A549 (cell line): ENCODE results near the gene MCM6. TPM values are rescaled to one million over a fixed set of nuclear protein-coding genes. Genes with fewer than 3 reads are reported as not detected.
A peak's percentile ranks its signal among the peaks of the same experiment; 100 is the strongest.

ENCODE experiments used
- ATAC-seq, 2 experiments: fragments of 200-7000 bp in 1 of 2; fragments of >200 bp in 1 of 2; cut with Nextera tagmentation in 1 of 2; cut with Tn5 transposase in 1 of 2; 3 replicates each; pipeline versions ENCODE4 v1.8.0 to v1.9.1; 2018 to 2020; ENCODE audit warnings: mild to moderate bottlenecking in 1 of 2, moderate library complexity in 1 of 2
- CTCF ChIA-PET: fragments of 300-600 bp; sonication (Branson Sonifier 250); formaldehyde crosslinking; extraction: SDS; loops from one replicate; lab custom pipeline; 2021; ENCODE audit warnings: antibody characterized with exemption, inconsistent platforms; lab: Yijun Ruan, JAX
- POLR2A ChIA-PET: fragments of 350-600 bp; formaldehyde crosslinking; extraction: SDS; loops from one replicate; lab custom pipeline; 2021; ENCODE audit warnings: antibody characterized with exemption, inconsistent platforms; lab: Yijun Ruan, JAX
- DNase-seq, 2 experiments: peaks; one replicate each; pipeline versions ENCODE4 v3.0.0 to v3.0.0-alpha.2; 2011 to 2016; ENCODE audit warnings: low read depth in 1 of 2, low spot score in 1 of 2
- FAIRE-seq: peaks from 2 replicates; lab custom pipeline; 2011; peaks lifted over from hg19 to GRCh38; lab: Jason Lieb, UNC
- H3K27ac ChIP-seq, 2 experiments: fragments of >200 bp; sonication (Bioruptor Twin); formaldehyde crosslinking; 3 replicates each; pipeline ENCODE4 v1.5.1; 2016 to 2017
- H3K4me1 ChIP-seq: fragments of >200 bp; sonication (Bioruptor Twin); formaldehyde crosslinking; 3 replicates; pipeline ENCODE4 v1.6.1; 2016
- H3K4me2 ChIP-seq: fragments of >200 bp; sonication (Bioruptor Twin); formaldehyde crosslinking; 3 replicates; pipeline ENCODE4 v1.6.1; 2016
- H3K4me3 ChIP-seq: fragments of >200 bp; sonication (Bioruptor Twin); formaldehyde crosslinking; 3 replicates; pipeline ENCODE4 v1.5.1; 2016
- H3K9me3 ChIP-seq: fragments of >200 bp; sonication (Bioruptor Twin); formaldehyde crosslinking; 3 replicates; pipeline ENCODE4 v1.6.1; 2016
- CEBPB ChIP-seq, 2 experiments: fragments of >200 bp in 1 of 2; sonication (Bioruptor Twin) in 1 of 2; formaldehyde crosslinking in 1 of 2; IDR thresholded peaks; 2 replicates each; pipeline ENCODE4 v1.6.1; 2012 to 2016
- CHD4 ChIP-seq: fragments of 200-600 bp; sonication (generic); IDR thresholded peaks from 2 replicates; pipeline ENCODE4 v1.6.1; 2016; ENCODE audit warnings: antibody characterized with exemption, mild to moderate bottlenecking, borderline replicate concordance
- E2F6 ChIP-seq: IDR thresholded peaks from 2 replicates; pipeline ENCODE4 v1.6.1; 2012; ENCODE audit warnings: low read depth, borderline replicate concordance
- EHF ChIP-seq: fragments of 250-450 bp; sonication (Bioruptor Pico); IDR thresholded peaks from 2 replicates; pipeline ENCODE4 v1.5.0; 2020; ENCODE audit warnings: mild to moderate bottlenecking
- EHMT2 ChIP-seq: fragments of 200-600 bp; sonication (generic); IDR thresholded peaks from 2 replicates; pipeline ENCODE4 v1.6.1; 2016; ENCODE audit warnings: antibody characterized with exemption, low read depth, mild to moderate bottlenecking, moderate library complexity
- FOXS1 ChIP-seq: fragments of 250-450 bp; sonication (Bioruptor Pico); IDR thresholded peaks from 2 replicates; pipeline ENCODE4 v1.5.0; 2020; ENCODE audit warnings: mild to moderate bottlenecking, moderate library complexity
- GATA3 ChIP-seq: IDR thresholded peaks from 2 replicates; pipeline ENCODE4 v1.6.1; 2012; ENCODE audit warnings: borderline replicate concordance
- HDAC2 ChIP-seq: fragments of 200-600 bp; sonication (generic); IDR thresholded peaks from 2 replicates; pipeline ENCODE4 v1.6.1; 2016
- JUN ChIP-seq, 2 experiments: fragments of >200 bp; sonication (Bioruptor Twin); formaldehyde crosslinking; IDR thresholded peaks; 2 replicates in 1 of 2; 3 replicates in 1 of 2; pipeline ENCODE4 v1.6.1; 2016 to 2017
- KDM1A ChIP-seq: fragments of 200-600 bp; sonication (generic); IDR thresholded peaks from 2 replicates; pipeline ENCODE4 v1.6.1; 2016; ENCODE audit warnings: low read depth, mild to moderate bottlenecking
- KDM5A ChIP-seq: fragments of 200-600 bp; sonication (generic); IDR thresholded peaks from 2 replicates; pipeline ENCODE4 v1.6.1; 2016; ENCODE audit warnings: antibody characterized with exemption, mild to moderate bottlenecking
- MAFK ChIP-seq: fragments of 450-650 bp; IDR thresholded peaks from 2 replicates; pipeline ENCODE4 v1.6.1; 2014; ENCODE audit not compliant: partially characterized antibody
- MAX ChIP-seq: IDR thresholded peaks from 2 replicates; pipeline ENCODE4 v1.6.1; 2012
- MAZ ChIP-seq: fragments of 150-350 bp; IDR thresholded peaks from 2 replicates; pipeline ENCODE4 v1.6.1; 2014; ENCODE audit warnings: antibody characterized with exemption, low read depth, low read length, borderline replicate concordance
- MYC ChIP-seq: IDR thresholded peaks from 2 replicates; pipeline ENCODE4 v1.6.1; 2012; ENCODE audit warnings: mild to moderate bottlenecking, inconsistent platforms, low read length, improper control_type of control experiment, borderline replicate concordance
- NPAS2 ChIP-seq: fragments of 250-450 bp; sonication (Bioruptor Pico); IDR thresholded peaks from 2 replicates; pipeline ENCODE4 v1.8.0; 2022; ENCODE audit warnings: mild to moderate bottlenecking, moderate library complexity, borderline replicate concordance
- PHF8 ChIP-seq: fragments of 200-600 bp; sonication (generic); IDR thresholded peaks from 2 replicates; pipeline ENCODE4 v1.6.1; 2016; ENCODE audit warnings: low read depth, mild to moderate bottlenecking, antibody characterized with exemption, moderate library complexity, borderline replicate concordance
- POLR2A ChIP-seq: IDR thresholded peaks from 2 replicates; pipeline ENCODE4 v1.6.1; 2012; ENCODE audit warnings: mild to moderate bottlenecking, low read length
- RARB ChIP-seq: fragments of 250-450 bp; sonication (Bioruptor Pico); IDR thresholded peaks from 2 replicates; pipeline ENCODE4 v1.8.0; 2021; ENCODE audit warnings: mild to moderate bottlenecking, moderate library complexity
- RNF2 ChIP-seq: fragments of 200-600 bp; sonication (generic); IDR thresholded peaks from 2 replicates; pipeline ENCODE4 v1.6.1; 2016; ENCODE audit warnings: low read depth, mild to moderate bottlenecking, antibody characterized with exemption, moderate library complexity, borderline replicate concordance
- SMC3 ChIP-seq: fragments of >200 bp; sonication (Bioruptor Twin); formaldehyde crosslinking; IDR thresholded peaks from 3 replicates; pipeline ENCODE4 v1.6.1; 2018; ENCODE audit warnings: inconsistent platforms
- SREBF2 ChIP-seq: fragments of 450-650 bp; IDR thresholded peaks from 2 replicates; pipeline ENCODE4 v1.6.1; 2014; ENCODE audit warnings: mild to moderate bottlenecking, moderate library complexity
- TFCP2L1 ChIP-seq: fragments of 250-450 bp; sonication (Bioruptor Pico); IDR thresholded peaks from 2 replicates; pipeline ENCODE4 v1.5.0; 2021; ENCODE audit warnings: mild to moderate bottlenecking
- ZFP36 ChIP-seq: fragments of 450-650 bp; IDR thresholded peaks from 2 replicates; pipeline ENCODE4 v1.6.1; 2014; ENCODE audit warnings: borderline replicate concordance; ENCODE audit not compliant: partially characterized antibody
- ZNF302 ChIP-seq: fragments of 250-450 bp; sonication (Bioruptor Pico); IDR thresholded peaks from 2 replicates; pipeline ENCODE4 v1.9.0; 2021; ENCODE audit warnings: inconsistent platforms, mild to moderate bottlenecking, moderate library complexity
- WGBS: methylation state at CpG from one replicate; pipeline ENCODE4 v1.1.6; 2017; ENCODE audit errors: missing lambda C conversion rate; 5-methylcytosine and 5-hydroxymethylcytosine counted together
- polyA minus RNA-seq: library from RNA; depleted of rRNA, polyadenylated mRNA; stranded (reverse); fragments of >200 nt; gene quantifications from 2 replicates; pipeline ENCODE4 v1.2.3, GENCODE V29; 2011; rRNA and poly(A)+ RNA removed
- polyA plus RNA-seq, 4 experiments: library from polyadenylated mRNA; depleted of rRNA in 3 of 4; stranded (reverse); fragments of >200 nt; fragmentation: RNase III in 1 of 4; extraction: RNeasy Plus Mini Kit Qiagen cat#74134 plus additional on column Dnase treatment in 1 of 4; gene quantifications; 2 replicates in 3 of 4; 3 replicates in 1 of 4; pipeline ENCODE4 v1.2.3, GENCODE V29; 2011 to 2017
- TF ChIP-seq, protein P1 (sequence below): IDR thresholded peaks from 2 replicates; pipeline ENCODE4 v1.6.1; 2012
- TF ChIP-seq, protein P2 (sequence below): fragments of >200 bp; sonication (Bioruptor Twin); formaldehyde crosslinking; IDR thresholded peaks from 2 replicates; pipeline ENCODE4 v1.6.1; 2016

Gene MCM6
- polyA plus RNA-seq (2011; rRNA removed) (53.9 and 59.6 TPM in 2 replicates), polyA plus RNA-seq (2017; fragmentation: RNase III; extraction: RNeasy Plus Mini Kit Qiagen cat#74134 plus additional on column Dnase treatment) (61.4 to 65.8 TPM (median 63.9 TPM) in 3 replicates), polyA minus RNA-seq (44.3 and 44.7 TPM in 2 replicates)
- 36.0 and 37.3 TPM in 2 replicates for polyA plus RNA-seq (2012; cell fraction: cytosol; rRNA removed)
- polyA plus RNA-seq (2012; cell fraction: nucleus; rRNA removed): 22.6 and 34.9 TPM in 2 replicates

DNA sequence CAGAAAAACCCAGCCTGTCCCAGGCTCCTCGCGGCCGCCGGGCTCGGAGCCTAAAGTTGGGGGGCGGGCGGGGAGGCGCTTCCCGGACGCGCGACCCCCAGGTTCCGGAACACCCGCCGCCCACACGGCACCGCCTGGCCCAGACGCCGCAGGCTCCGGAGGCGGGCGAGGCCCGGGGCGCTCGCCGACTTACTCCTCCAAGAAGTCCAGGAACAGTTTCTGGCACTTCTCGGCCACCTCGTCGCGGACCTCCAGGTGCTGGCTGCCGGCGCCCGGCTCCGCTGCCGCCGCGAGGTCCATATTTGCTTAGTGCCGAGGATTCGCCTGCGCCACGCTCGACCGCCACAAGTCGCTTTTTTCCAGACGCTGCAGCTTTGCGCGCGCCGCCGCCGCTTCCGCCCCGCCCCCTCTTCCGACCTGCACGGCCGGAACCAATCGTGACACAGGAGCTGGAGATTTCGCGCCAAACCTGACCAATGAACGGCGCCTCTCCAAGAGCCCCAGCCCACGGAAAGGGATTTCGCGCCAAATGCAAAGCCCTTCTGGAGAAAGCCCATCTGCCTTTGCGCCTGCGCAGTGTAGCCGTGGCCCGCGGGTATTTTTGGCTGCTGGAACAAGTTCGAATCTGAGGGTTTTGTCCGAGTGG lies at the start of gene MCM6:
MCM6 (minus strand) TSS at position 378 of the 646 bp plus-strand sequence; CDS start at position 300, 78 bp downstream.
- H3K9me3 ChIP-seq: no peaks in the 10 kb centered on the region
- 0% methylated on average over 23 of the region's 71 CpGs for WGBS
- H3K4me2 ChIP-seq: peak within 1 kb of the TSS; percentile 95
- H3K4me3 ChIP-seq: peak within 1 kb of the TSS; percentile 86
- peak within 1 kb of the TSS; percentile 80 to 91 for H3K27ac ChIP-seq
- ChIA-PET POLR2A (interaction anchor here (0.6 to 1.0 kb wide), 5 partner anchors 10 to 133 kb away, joined by 3 to 5 read pairs (median 3); partner anchors contain the start of gene DARS1), CTCF (interaction anchor here (0.6 to 0.9 kb wide), 2 partner anchors 10 to 887 kb away, joined by 3 read pairs; no protein-coding TSS in a partner anchor)
- DNase-seq (peak; percentile 96 to 99), FAIRE-seq (no peak), ATAC-seq (peak; percentile 95 to 97)
- TF ChIP-seq MAX (peak; percentile 96), PHF8 (peak; percentile 77), GATA3 (peak; percentile 28; the same call in 1 of the 2 replicates), E2F6 (peak; percentile 97), MAFK (peak; percentile 20), RNF2 (no peak), RARB (CRISPR knock-in tag) (no peak), POLR2A (peak; percentile 23; the same call in 1 of the 2 replicates), CEBPB (IDR thresholded peaks at IDR 0.05) (no peak), JUN (IDR thresholded peaks at IDR 0.05) (peak in 1 of 2 experiments; percentile 69; a peak in 3 of 5 replicates)
- TF ChIP-seq, protein P1, sequence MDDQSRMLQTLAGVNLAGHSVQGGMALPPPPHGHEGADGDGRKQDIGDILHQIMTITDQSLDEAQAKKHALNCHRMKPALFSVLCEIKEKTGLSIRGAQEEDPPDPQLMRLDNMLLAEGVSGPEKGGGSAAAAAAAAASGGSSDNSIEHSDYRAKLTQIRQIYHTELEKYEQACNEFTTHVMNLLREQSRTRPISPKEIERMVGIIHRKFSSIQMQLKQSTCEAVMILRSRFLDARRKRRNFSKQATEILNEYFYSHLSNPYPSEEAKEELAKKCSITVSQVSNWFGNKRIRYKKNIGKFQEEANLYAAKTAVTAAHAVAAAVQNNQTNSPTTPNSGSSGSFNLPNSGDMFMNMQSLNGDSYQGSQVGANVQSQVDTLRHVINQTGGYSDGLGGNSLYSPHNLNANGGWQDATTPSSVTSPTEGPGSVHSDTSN: 0 out of 2 replicates have a peak, but pooled peaks have one; percentile 28
- peaks cover 11% of the 10 kb centered on the region; the same call in 2 of the 3 replicates for H3K4me1 ChIP-seq

GRCh38 chr2:135925571-135925970 lies 49.3 kb upstream of the MCM6 start:
- no peak for ATAC-seq
- WGBS: 81% methylated on average over 2 of the region's 2 CpGs
- H3K27ac ChIP-seq: no peak overlapping the region
- no peak overlapping the region for H3K4me2 ChIP-seq
- no peak for FAIRE-seq
- H3K4me3 ChIP-seq: no peak overlapping the region
- DNase-seq: no peak
- no peaks in the 10 kb centered on the region for H3K4me1 ChIP-seq
- ChIA-PET CTCF (interaction anchor here (1.0 kb wide), 1 partner anchor 8 kb away, joined by 5 read pairs; no protein-coding TSS in a partner anchor), POLR2A (interaction anchor here (0.8 kb wide), 1 partner anchor 12 kb away, joined by 3 read pairs; no protein-coding TSS in a partner anchor)
- H3K9me3 ChIP-seq: no peaks in the 10 kb centered on the region
- TF ChIP-seq MAZ (no peak), PHF8 (no peak), ZFP36 (no peak), KDM5A (no peak), EHMT2 (no peak), E2F6 (no peak), EHF (CRISPR knock-in tag) (no peak), SREBF2 (no peak), SMC3 (no peak), HDAC2 (no peak), FOXS1 (CRISPR knock-in tag) (no peak), MYC (no peak), NPAS2 (CRISPR knock-in tag) (no peak), KDM1A (no peak), MAFK (no peak), ZNF302 (CRISPR knock-in tag) (no peak), TFCP2L1 (CRISPR knock-in tag) (no peak), CHD4 (no peak)
- TF ChIP-seq, protein P2, sequence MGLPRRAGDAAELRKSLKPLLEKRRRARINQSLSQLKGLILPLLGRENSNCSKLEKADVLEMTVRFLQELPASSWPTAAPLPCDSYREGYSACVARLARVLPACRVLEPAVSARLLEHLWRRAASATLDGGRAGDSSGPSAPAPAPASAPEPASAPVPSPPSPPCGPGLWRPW: no peak
- TF ChIP-seq, all 56 proteins: peak for 0
